A673 (cell line): ENCODE measurements around the gene ADCY3. TPM values are rescaled to one million over a fixed set of nuclear protein-coding genes. Genes with fewer than 3 reads are reported as not detected.

Source experiments
- BruUV-seq: library from RNA; stranded (reverse); fragments of 400-500 nt; replicated peaks from 2 replicates; lab custom pipeline; 2021; lab: Mats Ljungman, UMichigan
- CTCF ChIA-PET: fragments of 300-600 bp; sonication (Branson Sonifier 250); formaldehyde crosslinking; loops from one replicate; lab custom pipeline; 2022; ENCODE audit warnings: antibody characterized with exemption; lab: Charles Lee
- POLR2A ChIA-PET: fragments of 300-600 bp; sonication (Branson Sonifier 250); formaldehyde crosslinking; loops from one replicate; lab custom pipeline; 2022; ENCODE audit warnings: antibody characterized with exemption; ENCODE audit not compliant: low non-redundant PET; lab: Charles Lee
- DNase-seq: peaks from one replicate; pipeline ENCODE4 v3.0.0-alpha.2; 2015; ENCODE audit warnings: low spot score
- H3K27ac ChIP-seq: fragments of 200-600 bp; sonication (generic); 2 replicates; pipeline ENCODE4 v1.5.1; 2016; ENCODE audit warnings: mixed run types, low read depth, mild to moderate bottlenecking, mixed read lengths, antibody characterized with exemption, low read length; ENCODE audit not compliant: poor library complexity, severe bottlenecking
- H3K27me3 ChIP-seq: fragments of 200-600 bp; sonication (generic); replicated peaks from 2 replicates; pipeline ENCODE4 v1.6.1; 2017; ENCODE audit warnings: mixed run types, low read depth, mild to moderate bottlenecking, mixed read lengths, antibody characterized with exemption, low read length; ENCODE audit not compliant: insufficient read depth, poor library complexity
- H3K36me3 ChIP-seq: fragments of 200-600 bp; sonication (generic); 2 replicates; pipeline ENCODE4 v1.6.1; 2016; ENCODE audit warnings: mixed run types, mild to moderate bottlenecking, mixed read lengths, antibody characterized with exemption, low read length; ENCODE audit not compliant: insufficient read depth, poor library complexity, severe bottlenecking
- H3K4me1 ChIP-seq: fragments of 200-600 bp; sonication (generic); 2 replicates; pipeline ENCODE4 v1.6.1; 2017; ENCODE audit warnings: mixed run types, mild to moderate bottlenecking, mixed read lengths, antibody characterized with exemption, low read length; ENCODE audit not compliant: insufficient read depth, poor library complexity, severe bottlenecking
- H3K4me3 ChIP-seq: fragments of 200-600 bp; sonication (generic); 2 replicates; pipeline ENCODE4 v1.5.1; 2016; ENCODE audit warnings: low read depth, mixed run types, mild to moderate bottlenecking, mixed read lengths, low read length; ENCODE audit not compliant: poor library complexity, severe bottlenecking
- H3K9me3 ChIP-seq: fragments of 200-600 bp; sonication (generic); 2 replicates; pipeline ENCODE4 v1.6.1; 2016; ENCODE audit warnings: mixed run types, low read depth, mild to moderate bottlenecking, mixed read lengths, antibody characterized with exemption, low read length; ENCODE audit not compliant: poor library complexity, severe bottlenecking
- CTCF ChIP-seq: fragments of 300-800, 200-600 bp; sonication (generic); conservative IDR thresholded peaks from 2 replicates; pipeline ENCODE4 v1.5.1; 2017; ENCODE audit warnings: low read depth, mild to moderate bottlenecking, antibody characterized with exemption, low read length, moderate library complexity, mixed read lengths
- EZH2 ChIP-seq: fragments of 200-600 bp; sonication (generic); IDR thresholded peaks from 2 replicates; pipeline ENCODE4 v1.6.1; 2017; ENCODE audit warnings: borderline replicate concordance, low read depth, mild to moderate bottlenecking, mixed read lengths, antibody characterized with exemption, low read length; ENCODE audit not compliant: poor library complexity, severe bottlenecking
- intact Hi-C: fragments of 100-400 bp; cut with micrococcal nuclease; formaldehyde crosslinking; loops from one replicate; pipeline ENCODE4 v1.10.0; 2022; ENCODE audit not compliant: unreplicated experiment
- total RNA-seq: library from RNA; stranded (reverse); gene quantifications from 2 replicates; pipeline ENCODE4 v1.2.3, GENCODE V29; 2021

Gene ADCY3
- total RNA-seq, 1 experiment from 2014 or later: 42.2 TPM

- TF ChIP-seq CTCF: no peak
- TF ChIP-seq EZH2: no peak
- Histone ChIP-seq H3K36me3 (peaks cover 7% of the 10 kb centered on the region), H3K9me3 (no peaks in the 10 kb centered on the region), H3K27me3 (no peaks in the 10 kb centered on the region), H3K27ac (no peak overlapping the region), H3K4me3 (no peak overlapping the region), H3K4me1 (no peaks in the 10 kb centered on the region)
- BruUV-seq: no TSS peak
- no peak for DNase-seq
- ChIA-PET CTCF (no interaction called here), POLR2A (no interaction called here)
- intact Hi-C loops: no loop called here
These were observed 25.9 kb upstream of the ADCY3 start for GRCh38 chr2:24945907-24946306.

- no TSS peak for BruUV-seq
- ChIA-PET POLR2A (no interaction called here), CTCF (interaction anchor here (0.6 kb wide), 1 partner anchor 254 kb away, joined by 3 read pairs; no protein-coding TSS in a partner anchor)
- Histone ChIP-seq H3K36me3 (peaks cover 7% of the 10 kb centered on the region), H3K4me3 (no peak overlapping the region), H3K4me1 (no peaks in the 10 kb centered on the region), H3K27ac (no peak overlapping the region), H3K27me3 (no peaks in the 10 kb centered on the region), H3K9me3 (no peaks in the 10 kb centered on the region)
- TF ChIP-seq CTCF (no peak), EZH2 (no peak)
- intact Hi-C loops: no loop called here
- no peak for DNase-seq
These were observed 23.5 kb upstream of the ADCY3 start for GRCh38 chr2:24943427-24944053.

DNA sequence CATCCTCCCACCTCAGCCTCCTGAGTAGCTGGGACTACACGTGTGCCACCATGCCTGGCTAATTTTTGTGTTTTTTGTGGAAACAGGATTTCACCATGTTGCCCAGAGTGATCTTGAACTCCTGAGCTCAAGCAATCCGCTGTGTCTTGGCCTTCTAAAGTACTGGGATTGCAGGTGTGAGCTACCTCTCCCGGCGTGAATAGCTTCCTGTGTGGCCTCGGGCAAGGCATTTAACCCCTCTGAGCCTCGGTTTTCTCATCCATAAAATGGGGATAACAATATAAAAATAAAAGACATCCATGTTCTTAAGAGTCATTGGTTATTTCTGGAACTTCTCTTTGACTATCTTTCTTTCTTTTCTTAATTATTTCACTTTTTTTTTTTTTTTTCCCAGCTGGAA, 19.3 kb upstream of the ADCY3 start:
- no peaks in the 10 kb centered on the region for H3K36me3 ChIP-seq
- no peak overlapping the region for H3K27ac ChIP-seq
- no peaks in the 10 kb centered on the region for H3K27me3 ChIP-seq
- intact Hi-C loops: no loop called here
- no TSS peak for BruUV-seq
- no peaks in the 10 kb centered on the region for H3K4me1 ChIP-seq
- H3K9me3 ChIP-seq: no peaks in the 10 kb centered on the region
- H3K4me3 ChIP-seq: no peak overlapping the region
- ChIA-PET CTCF (interaction anchor here (0.7 kb wide), 1 partner anchor 869 kb away, joined by 3 read pairs; no protein-coding TSS in a partner anchor), POLR2A (no interaction called here)
- DNase-seq: no peak
- TF ChIP-seq EZH2: no peak
- no peak for TF ChIP-seq CTCF
